IPS DF 19.7 (cell line): ENCODE data around the gene EGFLAM.
"Not testable (repeated sequence)": the region's sequence is repeated elsewhere in the genome, so short reads cannot be mapped to it uniquely, and the experiment has no call there.

Experiments used
- DNase-seq: peaks from one replicate; pipeline ENCODE4 v3.0.0-alpha.2; 2013; ENCODE audit warnings: low read depth, low spot score

EGFLAM gene

DNA sequence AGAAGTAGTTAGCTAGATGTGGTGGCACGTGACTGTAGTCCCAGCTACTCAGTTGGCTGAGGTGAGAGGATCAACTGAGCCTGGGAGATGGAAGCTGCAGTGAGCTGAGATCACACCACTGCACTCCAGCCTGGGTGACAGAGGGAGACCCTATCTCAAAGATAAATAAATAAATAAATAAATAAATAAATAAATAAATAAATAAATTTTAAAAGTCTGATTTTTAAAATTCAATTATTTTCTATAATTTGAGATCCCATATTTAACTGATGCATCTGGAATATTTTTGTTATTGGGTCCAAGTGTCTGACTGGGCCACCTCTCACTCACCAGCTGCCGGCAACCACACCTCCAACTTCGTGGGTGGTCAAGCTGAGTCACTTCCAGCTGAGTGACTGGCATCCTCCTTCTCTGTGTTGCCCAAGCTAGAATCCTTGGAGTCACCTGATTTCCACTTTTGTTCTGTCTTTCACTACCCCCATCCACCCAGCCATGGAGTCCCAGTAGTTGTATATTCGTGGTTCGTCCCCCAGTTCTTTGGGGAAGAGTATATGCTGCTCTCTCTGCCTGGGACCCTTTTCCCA, 70.9 kb downstream of the EGFLAM start:
- no peak for DNase-seq

GRCh38 chr5:38330207-38330606, 71.8 kb downstream of the EGFLAM start:
- DNase-seq = no peak

- no peak for DNase-seq
Measured at GRCh38 chr5:38331831-38332230, 73.5 kb downstream of the EGFLAM start.

DNA sequence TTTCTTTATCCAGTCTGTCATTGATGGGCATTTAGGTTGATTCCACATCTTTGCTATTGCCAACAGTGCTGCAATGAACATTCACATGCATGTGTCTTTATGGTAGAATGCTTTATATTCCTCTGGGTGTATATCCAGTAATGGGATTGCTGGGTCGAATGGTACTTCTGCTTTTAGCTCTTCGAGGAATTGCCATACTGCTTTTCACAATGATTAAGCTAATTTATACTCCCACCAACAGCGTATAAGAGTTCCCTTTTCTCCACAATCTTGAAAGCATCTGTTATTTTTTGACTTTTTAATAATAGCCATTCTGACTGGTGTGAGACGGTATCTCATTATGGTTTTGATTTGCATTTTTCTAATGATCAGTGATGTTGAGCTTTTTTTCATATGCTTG, 74.8 kb downstream of the EGFLAM start:
- DNase-seq = not testable (repeated sequence)

GRCh38 chr5:38338455-38338854, 80.1 kb downstream of the EGFLAM start:
- no peak for DNase-seq

GRCh38 chr5:38339446-38339845, 81.1 kb downstream of the EGFLAM start:
- no peak for DNase-seq

DNA sequence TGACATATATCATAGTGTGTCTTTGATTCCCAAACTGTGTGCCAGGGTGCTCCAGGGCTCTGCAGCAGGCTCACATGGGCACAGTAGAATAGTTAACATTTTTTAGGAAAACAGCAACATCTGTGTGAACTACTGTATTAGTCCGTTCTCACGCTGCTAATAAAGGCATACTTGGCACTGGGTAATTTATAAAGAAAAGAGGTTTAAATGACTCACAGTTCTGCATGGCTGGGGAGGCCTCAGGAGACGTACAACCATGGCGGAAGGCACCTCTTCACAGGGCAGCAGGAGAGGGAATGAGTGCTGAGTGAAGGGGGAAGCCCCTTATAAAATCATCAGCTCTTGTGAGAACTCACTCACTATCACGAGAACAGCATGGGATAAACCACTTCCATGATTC, 82.7 kb downstream of the EGFLAM start:
- no peak for DNase-seq

GRCh38 chr5:38341641-38342040, 83.3 kb downstream of the EGFLAM start:
- DNase-seq = no peak

- DNase-seq = no peak
Measured at GRCh38 chr5:38342261-38342660, 83.9 kb downstream of the EGFLAM start.

GRCh38 chr5:38344891-38345290, 86.5 kb downstream of the EGFLAM start:
- no peak for DNase-seq

GRCh38 chr5:38346593-38346992, 88.2 kb downstream of the EGFLAM start:
- no peak for DNase-seq

DNA sequence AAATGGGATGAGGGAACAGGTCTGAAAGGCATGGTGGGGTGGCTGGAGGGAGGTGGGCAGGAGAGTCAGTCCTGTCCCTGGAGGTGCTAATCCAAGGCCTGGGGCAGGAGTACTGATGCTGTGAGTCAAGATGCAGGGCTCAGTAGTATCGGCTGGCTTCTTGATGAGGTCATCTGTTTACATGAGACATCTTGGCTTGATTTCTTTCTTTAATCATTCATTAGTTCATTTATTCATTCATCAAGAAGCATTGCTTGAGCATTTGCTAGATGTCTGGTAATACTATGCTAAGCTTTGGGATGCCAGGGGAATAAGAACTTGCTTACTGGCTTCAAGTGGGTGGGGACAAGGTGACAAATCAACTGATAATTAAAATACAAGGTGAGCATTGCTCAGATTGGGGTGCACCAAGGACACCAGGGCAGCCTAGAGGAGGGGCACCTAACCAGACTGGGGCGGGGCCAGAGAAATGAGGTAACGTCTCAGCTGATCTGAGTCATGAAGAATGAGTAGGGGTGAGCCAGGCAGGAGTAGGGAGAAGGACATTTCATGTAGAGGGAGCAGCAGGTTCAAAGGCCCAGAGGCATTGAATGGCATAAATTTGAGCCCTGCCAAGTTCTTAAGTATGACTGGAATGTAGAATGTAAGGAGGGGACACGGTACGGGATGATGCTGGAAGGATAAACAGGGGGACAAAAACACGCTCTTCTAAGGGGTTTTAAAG, 88.8 kb downstream of the EGFLAM start:
- DNase-seq = no peak

DNA sequence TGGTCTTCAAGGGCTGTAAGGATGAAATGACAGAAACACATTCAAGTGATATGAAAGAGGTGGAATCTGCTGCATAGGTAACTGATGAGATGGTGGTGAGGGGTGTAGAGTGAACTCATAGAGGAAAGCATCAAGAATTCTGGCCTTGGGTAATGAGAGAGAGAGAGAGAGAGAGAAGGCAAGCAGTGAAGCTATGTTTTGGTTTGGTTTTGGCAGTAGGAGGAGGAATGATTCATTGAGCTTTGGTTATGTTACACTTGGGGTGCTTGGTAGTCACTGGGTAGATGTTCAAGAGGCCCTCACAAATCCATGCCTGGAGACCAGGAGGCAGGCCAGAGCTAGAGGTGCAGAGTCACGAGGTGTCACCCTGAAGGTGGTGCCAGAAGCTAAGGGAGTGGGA, 89.5 kb downstream of the EGFLAM start:
- no peak for DNase-seq

DNA sequence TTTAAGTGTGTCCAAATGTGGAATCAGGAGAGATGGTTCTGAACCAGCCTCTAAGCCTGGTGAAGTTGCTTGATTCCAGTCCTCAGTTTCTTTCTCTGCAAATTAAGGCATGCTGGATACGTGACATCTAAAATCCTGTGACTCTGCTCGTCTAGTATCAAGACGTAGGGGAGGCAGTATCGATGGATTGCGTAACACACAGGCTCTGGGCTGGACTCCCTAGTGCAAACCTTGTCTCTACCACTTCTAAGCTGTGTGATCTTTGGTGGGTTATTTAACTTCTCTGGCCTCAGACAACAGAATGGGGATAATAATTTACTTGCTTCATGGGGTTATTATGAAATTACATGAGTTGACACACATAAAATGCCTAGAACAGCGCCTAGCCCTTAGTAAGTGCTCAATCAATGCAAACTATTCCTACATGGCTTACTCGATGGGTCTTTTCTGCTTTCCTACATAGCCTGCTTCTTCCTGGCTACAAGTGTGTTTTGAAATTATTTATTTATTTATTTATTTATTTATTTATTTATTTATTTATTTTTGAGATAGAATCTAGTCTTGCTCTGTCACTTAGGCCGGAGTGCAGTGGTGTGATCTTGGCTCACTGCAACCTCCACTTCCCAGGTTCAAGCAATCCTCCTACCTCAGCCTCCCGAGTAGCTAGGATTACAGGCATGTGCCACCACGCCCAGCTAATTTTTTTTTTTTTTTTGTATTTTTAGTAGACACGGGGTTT, 102.1 kb downstream of the EGFLAM start:
- DNase-seq = no peak

- no peak for DNase-seq
Measured at GRCh38 chr5:38362713-38363112, 104.4 kb downstream of the EGFLAM start.

GRCh38 chr5:38364825-38365224, 106.5 kb downstream of the EGFLAM start:
- DNase-seq = no peak

DNA sequence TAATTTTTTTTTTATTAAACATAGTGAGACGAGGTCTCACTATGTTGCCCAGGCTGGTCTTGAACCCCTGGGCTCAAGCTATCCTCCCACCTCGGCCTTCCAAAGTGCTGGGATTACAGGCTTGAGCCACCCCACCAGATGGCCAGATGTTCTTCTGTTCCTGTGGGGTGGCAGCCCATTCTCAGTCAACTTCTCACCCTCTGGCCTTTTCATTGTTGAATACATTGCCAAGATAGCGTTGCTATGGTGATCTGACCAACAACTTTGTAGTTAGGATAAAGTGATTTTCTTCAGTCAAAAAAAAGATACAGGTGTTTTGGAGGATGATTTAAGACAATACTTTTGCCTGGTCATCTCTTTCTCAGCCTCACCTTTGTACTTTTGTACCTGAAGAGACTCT, 109.1 kb downstream of the EGFLAM start:
- no peak for DNase-seq

DNA sequence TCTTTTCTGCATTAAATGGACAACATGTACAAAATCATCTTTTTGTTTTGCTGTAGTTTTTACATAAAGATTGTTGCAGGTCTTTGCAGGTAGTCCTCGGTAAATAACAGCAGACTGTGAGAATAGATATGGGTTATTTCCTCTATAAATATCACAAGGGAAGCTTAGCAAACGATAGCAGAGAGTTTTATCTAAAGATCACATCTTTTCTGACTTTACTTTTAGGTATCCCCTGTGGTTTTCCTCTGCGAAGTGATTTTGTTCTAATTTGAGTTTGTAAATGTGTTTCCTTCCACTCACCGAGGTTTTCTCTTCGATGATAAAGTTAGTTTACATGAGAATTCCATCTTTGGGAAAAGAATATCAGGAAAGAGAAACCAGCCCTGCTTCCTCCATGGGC, 109.6 kb downstream of the EGFLAM start:
- no peak for DNase-seq

DNA sequence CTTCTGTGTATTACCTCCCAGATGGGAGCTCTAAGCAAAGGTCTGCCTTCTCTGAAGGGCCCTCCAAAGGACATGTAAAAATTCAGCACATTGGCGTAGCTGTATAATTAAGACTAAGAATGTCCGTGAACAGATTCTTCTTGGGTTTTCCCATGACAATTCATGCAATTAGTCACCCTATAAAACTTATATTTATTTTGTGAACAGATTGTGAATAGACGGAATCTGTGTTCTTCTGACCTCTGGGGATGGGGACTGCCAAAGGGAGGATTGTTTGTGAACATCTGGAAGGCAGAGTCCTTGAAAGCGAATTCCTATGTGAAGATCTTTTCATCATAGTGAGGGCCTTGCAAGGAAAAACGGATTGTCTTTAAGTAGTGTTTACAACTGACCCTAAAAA, 111.3 kb downstream of the EGFLAM start:
- DNase-seq = no peak

DNA sequence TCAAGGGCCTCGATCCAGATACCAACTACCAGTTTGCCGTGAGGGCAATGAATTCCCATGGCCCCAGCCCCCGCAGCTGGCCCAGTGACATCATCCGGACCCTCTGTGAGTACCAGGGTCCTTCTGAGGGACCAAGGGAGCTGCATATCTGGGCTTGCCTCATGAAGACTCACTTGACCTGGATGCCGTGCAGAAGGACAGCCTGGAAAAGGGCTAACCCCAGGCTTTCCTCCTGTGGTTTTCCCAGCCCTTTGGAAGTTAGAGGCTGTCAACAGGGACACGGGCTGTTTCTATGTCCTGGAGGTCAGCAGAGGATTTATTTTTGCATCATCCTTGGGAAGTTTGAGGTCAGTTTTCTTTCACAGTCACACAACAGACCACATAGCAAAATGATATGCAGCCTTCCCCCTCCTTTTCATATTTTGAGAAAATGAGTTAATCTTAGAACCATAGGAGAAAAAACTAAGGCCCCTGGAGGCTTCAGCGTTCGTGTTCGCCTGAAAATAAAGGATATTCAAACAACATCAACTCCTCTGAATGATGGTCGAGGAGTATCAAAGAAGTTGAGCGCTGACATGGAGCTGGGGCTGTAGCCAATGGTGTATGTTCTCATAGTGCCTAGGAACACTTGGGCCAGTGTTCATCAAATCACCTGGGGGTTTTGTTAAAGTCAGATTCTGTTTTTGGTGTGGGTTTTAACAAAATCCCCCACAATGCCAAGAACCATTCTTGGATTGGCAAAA, 112.2 kb downstream of the EGFLAM start:
- no peak for DNase-seq

GRCh38 chr5:38371596-38371995, 113.2 kb downstream of the EGFLAM start:
- DNase-seq = no peak

GRCh38 chr5:38373743-38374142, 115.4 kb downstream of the EGFLAM start:
- DNase-seq = no peak
